HCT116 (cell line): ENCODE results near the gene WDR90. TPM values are rescaled to one million over a fixed set of nuclear protein-coding genes. Genes with fewer than 3 reads are reported as not detected.

Source experiments
- ATAC-seq: fragments of 200-7000 bp; cut with Tn5 transposase; 2 replicates; pipeline ENCODE4 v1.9.1; 2020; ENCODE audit warnings: mild to moderate bottlenecking, moderate library complexity
- BruUV-seq: library from RNA; stranded (reverse); fragments of 400-500 nt; replicated peaks from 2 replicates; lab custom pipeline; 2021; lab: Mats Ljungman, UMichigan
- CTCF ChIA-PET: fragments of 300-600 bp; sonication (Branson Sonifier 250); formaldehyde crosslinking; loops from one replicate; lab custom pipeline; 2021; ENCODE audit warnings: antibody characterized with exemption; lab: Charles Lee
- POLR2A ChIA-PET: fragments of 300-600, 350-600 bp; sonication (Branson Sonifier 250); formaldehyde crosslinking; loops from one replicate; lab custom pipeline; 2021; ENCODE audit warnings: antibody characterized with exemption; lab: Charles Lee
- RAD21 ChIA-PET, 2 experiments: fragments of 300-600 bp; sonication (Branson Sonifier 250); formaldehyde crosslinking; loops; one replicate each; lab custom pipeline; 2023; ENCODE audit warnings: low total read pairs in 2 of 2; ENCODE audit not compliant: uncharacterized antibody in 2 of 2, unreplicated experiment in 2 of 2, low non-redundant PET in 1 of 2; lab: Charles Lee
- DNase-seq: peaks from one replicate; pipeline ENCODE4 v3.0.0-alpha.2; 2010; ENCODE audit warnings: low read depth, low spot score
- H2AFZ ChIP-seq: fragments of 200-600 bp; shearing (Covaris generic), sonication (generic); 2 replicates; pipeline ENCODE4 v1.6.1; 2017; ENCODE audit warnings: low read depth, mixed run types, mixed read lengths, antibody characterized with exemption, low read length; ENCODE audit not compliant: poor library complexity, severe bottlenecking
- H3K27ac ChIP-seq: 2 replicates; pipeline ENCODE4 v1.5.1; 2012; ENCODE audit warnings: low read depth, low read length
- H3K27me3 ChIP-seq: fragments of 200-600 bp; sonication (generic); 2 replicates; pipeline ENCODE4 v1.6.1; 2016; ENCODE audit warnings: mixed run types, low read length, mixed read lengths; ENCODE audit not compliant: insufficient read depth
- H3K36me3 ChIP-seq, 2 experiments: fragments of 200-500 bp in 1 of 2; fragments of 200-600 bp in 1 of 2; sonication (Bioruptor generic) in 1 of 2; sonication (generic) in 1 of 2; 2 replicates each; pipeline versions ENCODE4 v1.5.1 to v1.6.1; 2014 to 2016; ENCODE audit warnings: low read length in 2 of 2, inconsistent platforms in 1 of 2, mixed read lengths in 1 of 2, mixed run types in 1 of 2; ENCODE audit not compliant: insufficient read depth in 2 of 2, control insufficient read depth in 1 of 2
- H3K4me1 ChIP-seq, 2 experiments: fragments of 200-600 bp in 1 of 2; sonication (generic) in 1 of 2; 2 replicates each; pipeline versions ENCODE4 v1.5.1 to v1.6.1; 2012 to 2017; ENCODE audit warnings: low read length in 2 of 2, inconsistent platforms in 1 of 2, mild to moderate bottlenecking in 1 of 2, mixed read lengths in 1 of 2, mixed run types in 1 of 2, moderate library complexity in 1 of 2; ENCODE audit not compliant: insufficient read depth in 2 of 2, control insufficient read depth in 1 of 2
- H3K4me2 ChIP-seq: fragments of 200-600 bp; sonication (generic); 2 replicates; pipeline ENCODE4 v1.6.1; 2017; ENCODE audit warnings: mixed run types, low read length, mixed read lengths
- H3K4me3 ChIP-seq, 2 experiments: fragments of 200-600 bp in 1 of 2; sonication (generic) in 1 of 2; replicated peaks in 1 of 2; 2 replicates each; pipeline ENCODE4 v1.5.1; 2011 to 2016; ENCODE audit warnings: low read length in 2 of 2, control low read depth in 1 of 2, low read depth in 1 of 2, mild to moderate bottlenecking in 1 of 2, mixed read lengths in 1 of 2, mixed run types in 1 of 2
- H3K79me2 ChIP-seq: fragments of 200-600 bp; sonication (generic); 2 replicates; pipeline ENCODE4 v1.6.1; 2017; ENCODE audit warnings: mild to moderate bottlenecking, mixed run types, low read length, moderate library complexity, mixed read lengths; ENCODE audit not compliant: insufficient read depth
- H3K9ac ChIP-seq: fragments of 200-600 bp; sonication (generic); 2 replicates; pipeline ENCODE4 v1.6.1; 2016; ENCODE audit warnings: low read length, mixed read lengths
- H3K9me2 ChIP-seq: fragments of 200-600 bp; sonication (generic), shearing (Covaris generic); 2 replicates; pipeline ENCODE4 v1.6.1; 2017; ENCODE audit warnings: mixed run types, mild to moderate bottlenecking, moderate library complexity; ENCODE audit not compliant: insufficient read depth
- H3K9me3 ChIP-seq, 2 experiments: fragments of 200-500 bp in 1 of 2; fragments of 200-600 bp in 1 of 2; sonication (Bioruptor generic) in 1 of 2; sonication (generic) in 1 of 2; 2 replicates each; pipeline ENCODE4 v1.6.1; 2014 to 2017; ENCODE audit warnings: low read length in 2 of 2, mixed read lengths in 2 of 2, inconsistent platforms in 1 of 2, low read depth in 1 of 2, mild to moderate bottlenecking in 1 of 2, mixed run types in 1 of 2, moderate library complexity in 1 of 2; ENCODE audit not compliant: control insufficient read depth in 1 of 2, insufficient read depth in 1 of 2
- H4K20me1 ChIP-seq: fragments of 200-600 bp; sonication (generic), shearing (Covaris generic); 2 replicates; pipeline ENCODE4 v1.6.1; 2017; ENCODE audit warnings: mixed run types, mild to moderate bottlenecking, moderate library complexity; ENCODE audit not compliant: insufficient read depth
- CBX3 ChIP-seq: IDR thresholded peaks from 2 replicates; pipeline ENCODE4 v1.6.1; 2012; ENCODE audit warnings: low read depth
- ELF1 ChIP-seq: IDR thresholded peaks from 2 replicates; pipeline ENCODE4 v1.6.1; 2012; ENCODE audit warnings: low read depth, borderline replicate concordance
- EZH2 ChIP-seq: fragments of 200-600 bp; sonication (generic); IDR thresholded peaks from 2 replicates; pipeline ENCODE4 v1.6.1; 2017; ENCODE audit warnings: antibody characterized with exemption, mixed run types
- FOSL1 ChIP-seq: IDR thresholded peaks from 2 replicates; pipeline ENCODE4 v1.6.1; 2012; ENCODE audit warnings: low read depth
- JUND ChIP-seq: IDR thresholded peaks from 2 replicates; pipeline ENCODE4 v1.6.1; 2012
- POLR2A ChIP-seq: IDR thresholded peaks from 2 replicates; pipeline ENCODE4 v1.7.0; 2011; ENCODE audit warnings: borderline replicate concordance; ENCODE audit not compliant: insufficient read depth, insufficient read length; ENCODE audit errors: extremely low read depth
- POLR2AphosphoS5 ChIP-seq: IDR thresholded peaks from 2 replicates; pipeline ENCODE4 v1.6.1; 2011; ENCODE audit warnings: mild to moderate bottlenecking, low read depth, low read length, moderate library complexity
- SP1 ChIP-seq: IDR thresholded peaks from 2 replicates; pipeline ENCODE4 v1.6.1; 2012; ENCODE audit warnings: low read depth
- TCF7L2 ChIP-seq: IDR thresholded peaks from 2 replicates; pipeline ENCODE4 v1.7.0; 2011; ENCODE audit warnings: borderline replicate concordance, inconsistent platforms; ENCODE audit not compliant: insufficient read depth, insufficient read length; ENCODE audit errors: extremely low read depth
- ZFX ChIP-seq: fragments of 450-650 bp; IDR thresholded peaks from 2 replicates; pipeline ENCODE4 v1.6.1; 2017
- ZNF274 ChIP-seq: fragments of 200-500 bp; sonication (Bioruptor generic); IDR thresholded peaks from 2 replicates; pipeline ENCODE4 v1.6.1; 2014; ENCODE audit warnings: mild to moderate bottlenecking, low read depth, low read length, inconsistent platforms
- intact Hi-C: fragments of 100-400 bp; cut with micrococcal nuclease; formaldehyde crosslinking; loops from 2 replicates; pipeline ENCODE4 v1.10.0; 2022
- total RNA-seq: library from RNA; stranded (reverse); gene quantifications from one replicate; pipeline ENCODE4 v1.2.1, GENCODE V29; 2021; ENCODE audit not compliant: unreplicated experiment
- TF ChIP-seq, protein P1 (sequence below), 3 experiments: fragments of 200-600 bp in 1 of 3; sonication (generic) in 1 of 3; IDR thresholded peaks in 2 of 3; conservative IDR thresholded peaks in 1 of 3; 2 replicates each; pipeline ENCODE4 v1.5.1; 2012 to 2017; ENCODE audit warnings: low read depth in 2 of 3, low read length in 2 of 3, antibody characterized with exemption in 1 of 3, borderline replicate concordance in 1 of 3, control low read depth in 1 of 3, mild to moderate bottlenecking in 1 of 3, mixed read lengths in 1 of 3, mixed run types in 1 of 3, moderate library complexity in 1 of 3; ENCODE audit not compliant: insufficient read depth in 1 of 3
- TF ChIP-seq, protein P2 (sequence below): IDR thresholded peaks from 2 replicates; pipeline ENCODE4 v1.6.1; 2012
- TF ChIP-seq, protein P3 (sequence below): IDR thresholded peaks from 2 replicates; pipeline ENCODE4 v1.6.1; 2012
- TF ChIP-seq, protein P4 (sequence below): IDR thresholded peaks from 2 replicates; pipeline ENCODE4 v1.6.1; 2012; ENCODE audit warnings: low read depth

WDR90 gene
- total RNA-seq, 1 experiment from 2014 or later, result 73.7 TPM

DNA sequence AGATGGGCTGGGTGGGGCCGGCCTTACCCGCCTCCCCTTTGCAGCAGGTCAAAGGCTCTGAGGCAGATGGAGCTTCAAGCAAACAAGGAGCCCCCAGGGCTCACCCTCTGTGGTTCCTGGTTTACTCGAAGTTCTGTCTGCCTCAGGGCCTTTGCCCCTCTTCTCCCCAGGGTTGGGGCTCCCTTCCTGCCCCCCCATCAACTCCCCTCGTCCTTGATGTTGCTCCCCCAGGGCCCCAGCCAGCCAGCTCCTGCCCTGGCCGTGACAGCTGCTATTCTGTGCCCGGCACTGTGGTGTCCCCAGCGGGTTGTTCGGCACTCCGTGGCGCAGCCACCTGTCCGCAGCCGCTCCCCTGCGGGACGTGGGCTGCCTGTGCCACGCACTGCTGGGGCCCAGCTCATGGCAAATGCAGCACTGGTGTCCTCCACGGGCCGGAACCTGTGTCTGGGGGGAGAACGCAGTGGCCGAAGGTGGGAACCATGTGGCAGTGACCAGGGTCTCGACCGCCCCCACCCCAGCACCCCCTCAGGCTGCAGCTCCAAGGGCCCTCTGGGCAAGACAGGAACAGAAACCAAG is 61.4 kb downstream of the WDR90 start:
- Histone ChIP-seq H3K9ac (no peak overlapping the region), H3K4me3 (no peak overlapping the region), H3K27ac (no peak overlapping the region), H3K9me3 (no peaks in the 10 kb centered on the region), H2AFZ (no peak overlapping the region), H3K9me2 (no peaks in the 10 kb centered on the region), H3K79me2 (no peaks in the 10 kb centered on the region), H3K4me2 (no peak overlapping the region), H4K20me1 (no peaks in the 10 kb centered on the region), H3K27me3 (no peaks in the 10 kb centered on the region), H3K36me3 (no peaks in the 10 kb centered on the region), H3K4me1 (peaks cover 17 to 54% of the 10 kb centered on the region in 2 experiments)
- TF ChIP-seq ELF1, result no peak
- TF ChIP-seq CBX3, result no peak
- no peak for TF ChIP-seq JUND
- no peak for TF ChIP-seq TCF7L2
- no peak for TF ChIP-seq FOSL1
- TF ChIP-seq ZFX, result no peak
- TF ChIP-seq, protein P1, sequence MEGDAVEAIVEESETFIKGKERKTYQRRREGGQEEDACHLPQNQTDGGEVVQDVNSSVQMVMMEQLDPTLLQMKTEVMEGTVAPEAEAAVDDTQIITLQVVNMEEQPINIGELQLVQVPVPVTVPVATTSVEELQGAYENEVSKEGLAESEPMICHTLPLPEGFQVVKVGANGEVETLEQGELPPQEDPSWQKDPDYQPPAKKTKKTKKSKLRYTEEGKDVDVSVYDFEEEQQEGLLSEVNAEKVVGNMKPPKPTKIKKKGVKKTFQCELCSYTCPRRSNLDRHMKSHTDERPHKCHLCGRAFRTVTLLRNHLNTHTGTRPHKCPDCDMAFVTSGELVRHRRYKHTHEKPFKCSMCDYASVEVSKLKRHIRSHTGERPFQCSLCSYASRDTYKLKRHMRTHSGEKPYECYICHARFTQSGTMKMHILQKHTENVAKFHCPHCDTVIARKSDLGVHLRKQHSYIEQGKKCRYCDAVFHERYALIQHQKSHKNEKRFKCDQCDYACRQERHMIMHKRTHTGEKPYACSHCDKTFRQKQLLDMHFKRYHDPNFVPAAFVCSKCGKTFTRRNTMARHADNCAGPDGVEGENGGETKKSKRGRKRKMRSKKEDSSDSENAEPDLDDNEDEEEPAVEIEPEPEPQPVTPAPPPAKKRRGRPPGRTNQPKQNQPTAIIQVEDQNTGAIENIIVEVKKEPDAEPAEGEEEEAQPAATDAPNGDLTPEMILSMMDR (IDR thresholded peaks at IDR 0.05 in 2 of 3, conservative IDR thresholded peaks at IDR 0.05 in 1 of 3; ENCODE audit: borderline replicate concordance in 1 of 3, insufficient read depth in 1 of 3, low read depth in 2 of 3, low read length in 2 of 3), result no peak
- no peak for TF ChIP-seq POLR2A
- TF ChIP-seq, protein P2, sequence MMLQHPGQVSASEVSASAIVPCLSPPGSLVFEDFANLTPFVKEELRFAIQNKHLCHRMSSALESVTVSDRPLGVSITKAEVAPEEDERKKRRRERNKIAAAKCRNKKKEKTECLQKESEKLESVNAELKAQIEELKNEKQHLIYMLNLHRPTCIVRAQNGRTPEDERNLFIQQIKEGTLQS, result no peak
- TF ChIP-seq, protein P3, sequence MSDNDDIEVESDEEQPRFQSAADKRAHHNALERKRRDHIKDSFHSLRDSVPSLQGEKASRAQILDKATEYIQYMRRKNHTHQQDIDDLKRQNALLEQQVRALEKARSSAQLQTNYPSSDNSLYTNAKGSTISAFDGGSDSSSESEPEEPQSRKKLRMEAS, result no peak
- TF ChIP-seq EZH2, result no peak
- no peak for TF ChIP-seq POLR2AphosphoS5
- no peak for TF ChIP-seq ZNF274
- TF ChIP-seq, protein P4, sequence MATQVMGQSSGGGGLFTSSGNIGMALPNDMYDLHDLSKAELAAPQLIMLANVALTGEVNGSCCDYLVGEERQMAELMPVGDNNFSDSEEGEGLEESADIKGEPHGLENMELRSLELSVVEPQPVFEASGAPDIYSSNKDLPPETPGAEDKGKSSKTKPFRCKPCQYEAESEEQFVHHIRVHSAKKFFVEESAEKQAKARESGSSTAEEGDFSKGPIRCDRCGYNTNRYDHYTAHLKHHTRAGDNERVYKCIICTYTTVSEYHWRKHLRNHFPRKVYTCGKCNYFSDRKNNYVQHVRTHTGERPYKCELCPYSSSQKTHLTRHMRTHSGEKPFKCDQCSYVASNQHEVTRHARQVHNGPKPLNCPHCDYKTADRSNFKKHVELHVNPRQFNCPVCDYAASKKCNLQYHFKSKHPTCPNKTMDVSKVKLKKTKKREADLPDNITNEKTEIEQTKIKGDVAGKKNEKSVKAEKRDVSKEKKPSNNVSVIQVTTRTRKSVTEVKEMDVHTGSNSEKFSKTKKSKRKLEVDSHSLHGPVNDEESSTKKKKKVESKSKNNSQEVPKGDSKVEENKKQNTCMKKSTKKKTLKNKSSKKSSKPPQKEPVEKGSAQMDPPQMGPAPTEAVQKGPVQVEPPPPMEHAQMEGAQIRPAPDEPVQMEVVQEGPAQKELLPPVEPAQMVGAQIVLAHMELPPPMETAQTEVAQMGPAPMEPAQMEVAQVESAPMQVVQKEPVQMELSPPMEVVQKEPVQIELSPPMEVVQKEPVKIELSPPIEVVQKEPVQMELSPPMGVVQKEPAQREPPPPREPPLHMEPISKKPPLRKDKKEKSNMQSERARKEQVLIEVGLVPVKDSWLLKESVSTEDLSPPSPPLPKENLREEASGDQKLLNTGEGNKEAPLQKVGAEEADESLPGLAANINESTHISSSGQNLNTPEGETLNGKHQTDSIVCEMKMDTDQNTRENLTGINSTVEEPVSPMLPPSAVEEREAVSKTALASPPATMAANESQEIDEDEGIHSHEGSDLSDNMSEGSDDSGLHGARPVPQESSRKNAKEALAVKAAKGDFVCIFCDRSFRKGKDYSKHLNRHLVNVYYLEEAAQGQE, result no peak
- no peak for TF ChIP-seq SP1
- intact Hi-C loops, result loop anchor here (5.0 kb wide), 2 partner anchors 167 to 347 kb away; no protein-coding TSS in a partner anchor
- ChIA-PET RAD21 (no interaction called here), POLR2A (no interaction called here), CTCF (interaction anchor here (1.5 kb wide), 1 partner anchor 18 kb away, joined by 3 read pairs; no protein-coding TSS in a partner anchor)
- ATAC-seq, result no peak
- no peak for DNase-seq
- BruUV-seq, result no TSS peak
